GM12801 (cell line): ENCODE data around the gene TXNRD3.

ENCODE experiments used
- CTCF ChIP-seq: IDR thresholded peaks from one replicate; pipeline ENCODE4 v1.5.1; 2011; ENCODE audit warnings: control low read depth; ENCODE audit not compliant: insufficient read length; ENCODE audit errors: extremely low read depth

The TXNRD3 gene

DNA sequence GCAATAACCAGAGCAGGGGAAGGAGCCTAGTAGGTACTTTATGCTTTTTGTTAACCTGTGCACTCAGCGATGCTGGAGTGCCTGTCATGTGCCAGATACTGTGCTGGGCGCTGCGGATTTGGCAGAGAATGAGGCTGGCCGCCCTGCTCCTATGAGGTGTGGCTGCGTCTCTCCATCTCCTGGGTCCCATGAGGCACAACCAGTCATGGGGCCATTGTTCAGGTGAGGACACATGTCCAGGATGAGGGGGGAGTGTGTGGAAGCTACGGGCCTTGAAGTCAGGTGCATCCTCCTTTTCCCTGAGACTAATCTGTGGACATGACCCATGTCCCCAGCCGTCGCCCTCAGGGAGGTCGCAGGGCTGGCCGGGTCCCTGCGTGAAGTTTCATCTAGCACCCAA, 963 bp upstream of the TXNRD3 start:
- no peak for TF ChIP-seq CTCF

GRCh38 chr3:126649556-126650092, 5.3 kb downstream of the TXNRD3 start:
- TF ChIP-seq CTCF, result no peak

GRCh38 chr3:126646674-126647073, 8.2 kb downstream of the TXNRD3 start:
- TF ChIP-seq CTCF, result no peak

DNA sequence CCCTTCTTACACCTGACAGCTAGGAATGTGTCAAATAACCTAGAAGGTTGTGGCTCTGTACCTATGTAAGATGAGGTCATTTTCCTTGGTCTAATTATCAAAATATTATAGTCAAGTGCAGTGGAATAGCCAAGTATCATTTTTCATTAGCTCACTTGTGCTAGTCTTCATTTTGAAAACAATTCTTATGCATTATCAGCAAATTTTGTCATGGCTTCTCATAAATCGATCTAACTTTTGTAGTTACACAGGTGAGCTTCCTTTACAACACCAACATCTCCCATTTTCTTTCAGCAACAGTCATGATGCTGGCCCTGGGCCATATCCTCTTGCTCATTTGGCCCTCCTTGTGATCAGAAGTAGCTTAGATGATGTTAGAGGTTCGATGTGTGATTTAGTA, 10.3 kb downstream of the TXNRD3 start:
- no peak for TF ChIP-seq CTCF

DNA sequence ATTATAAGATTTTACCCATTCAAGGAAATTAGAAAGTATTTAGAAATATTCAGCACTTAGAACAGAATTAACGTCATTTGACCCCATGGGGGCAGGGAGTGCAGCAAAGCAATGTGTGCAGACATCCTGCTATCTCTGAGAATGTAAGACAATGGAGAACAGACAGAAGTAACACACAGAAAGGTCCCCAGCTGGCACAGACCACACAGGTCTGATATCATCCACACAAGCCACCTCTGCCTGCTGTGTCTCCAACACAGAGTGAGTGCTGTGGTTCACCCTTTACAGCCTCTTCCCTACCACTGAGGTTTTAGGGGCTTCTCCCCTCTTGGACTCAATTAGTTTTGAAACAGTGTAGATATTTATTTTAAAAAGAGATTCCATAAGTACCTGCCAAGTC, 16.1 kb downstream of the TXNRD3 start:
- TF ChIP-seq CTCF, result no peak

DNA sequence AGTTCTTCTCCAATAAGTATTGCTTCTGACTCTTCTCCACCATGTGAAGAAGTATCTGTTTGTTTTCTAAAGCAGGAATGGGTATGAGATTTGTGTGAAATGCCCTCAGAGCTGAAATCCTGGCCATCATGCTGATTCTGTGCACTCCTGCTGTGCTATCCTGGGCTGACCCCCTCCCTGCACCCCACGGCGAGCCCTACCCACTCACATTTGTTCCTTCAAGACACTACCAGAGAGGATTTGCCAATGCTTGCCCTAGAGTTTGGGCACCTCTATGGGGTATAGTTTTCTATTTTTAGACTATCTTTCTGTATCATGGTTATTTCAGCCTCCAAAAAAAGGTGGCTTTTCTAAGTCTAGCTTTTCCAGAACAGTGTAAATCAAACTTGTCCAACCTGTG, 18.5 kb downstream of the TXNRD3 start:
- no peak for TF ChIP-seq CTCF

GRCh38 chr3:126634803-126635202, 20.1 kb downstream of the TXNRD3 start:
- no peak for TF ChIP-seq CTCF

DNA sequence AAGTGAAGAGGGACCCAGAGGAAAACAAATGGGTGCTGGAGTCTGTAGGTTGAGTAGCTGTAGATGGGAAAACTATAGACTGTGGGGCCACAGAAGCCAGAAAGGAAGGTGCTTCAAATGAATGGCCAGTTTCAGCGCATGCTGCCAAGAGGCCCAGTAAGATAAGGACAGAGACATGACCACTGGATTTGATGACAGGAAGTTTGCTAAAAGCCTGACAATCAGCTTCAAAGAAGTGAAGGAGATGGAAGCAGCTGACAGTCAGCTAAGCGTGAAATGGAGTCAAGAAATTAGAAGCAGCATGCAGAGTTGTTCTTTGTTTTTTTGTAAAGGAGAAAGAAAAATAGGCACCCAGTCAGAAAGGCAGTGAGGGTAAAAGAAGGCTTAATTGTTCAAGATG, 24.9 kb downstream of the TXNRD3 start:
- no peak for TF ChIP-seq CTCF
